ENCODE measurements around the gene PARP11.

PARP11 gene, protein sequence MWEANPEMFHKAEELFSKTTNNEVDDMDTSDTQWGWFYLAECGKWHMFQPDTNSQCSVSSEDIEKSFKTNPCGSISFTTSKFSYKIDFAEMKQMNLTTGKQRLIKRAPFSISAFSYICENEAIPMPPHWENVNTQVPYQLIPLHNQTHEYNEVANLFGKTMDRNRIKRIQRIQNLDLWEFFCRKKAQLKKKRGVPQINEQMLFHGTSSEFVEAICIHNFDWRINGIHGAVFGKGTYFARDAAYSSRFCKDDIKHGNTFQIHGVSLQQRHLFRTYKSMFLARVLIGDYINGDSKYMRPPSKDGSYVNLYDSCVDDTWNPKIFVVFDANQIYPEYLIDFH

DNA sequence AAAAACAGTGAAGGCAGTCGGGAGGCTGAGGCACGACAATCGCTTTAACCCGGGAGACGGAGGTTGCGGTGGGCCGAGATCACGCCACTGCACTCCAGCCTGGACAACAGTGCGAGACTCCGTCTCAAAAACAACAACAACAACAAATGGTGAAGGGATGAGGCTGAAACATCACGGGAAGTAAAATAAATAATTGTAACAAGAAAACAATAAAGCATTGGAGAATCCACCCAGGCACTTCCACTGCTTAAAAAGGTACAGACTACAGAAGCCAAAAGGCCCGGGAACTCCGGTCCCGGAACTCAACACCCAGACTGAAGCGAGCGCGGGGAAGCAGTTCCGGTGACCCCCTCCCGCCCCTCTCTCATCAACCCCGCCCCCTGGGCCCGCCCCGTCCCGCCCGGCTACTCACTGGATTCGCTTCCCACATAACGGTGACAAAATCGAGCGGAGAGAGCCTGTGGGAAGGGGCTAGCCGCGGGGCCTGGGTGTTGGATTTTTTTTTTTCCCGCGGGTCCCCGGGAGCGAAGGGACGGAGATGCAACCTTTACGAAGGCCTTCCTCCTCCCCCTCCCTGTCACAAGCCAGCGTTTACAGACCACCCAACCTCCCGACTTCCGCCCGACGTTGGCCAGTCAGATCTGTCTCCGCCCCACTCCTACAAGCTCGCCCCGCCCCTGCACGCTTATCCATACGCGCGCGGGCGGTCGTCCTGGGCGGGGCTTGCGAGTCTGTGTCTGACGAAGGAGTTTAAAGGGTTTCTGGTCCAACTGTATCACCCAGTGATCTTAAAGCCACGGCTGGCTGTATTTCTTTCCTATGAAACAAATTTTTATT is at the start of gene PARP11:
PARP11 (minus strand) TSS at position 600 of the 837 bp plus-strand sequence; CDS start at position 430, 170 bp downstream.
- DNase-seq (ENCODE audit: insufficient read length, low spot score) (peak; percentile 67), FAIRE-seq (no peak)
- TF ChIP-seq, protein P1, sequence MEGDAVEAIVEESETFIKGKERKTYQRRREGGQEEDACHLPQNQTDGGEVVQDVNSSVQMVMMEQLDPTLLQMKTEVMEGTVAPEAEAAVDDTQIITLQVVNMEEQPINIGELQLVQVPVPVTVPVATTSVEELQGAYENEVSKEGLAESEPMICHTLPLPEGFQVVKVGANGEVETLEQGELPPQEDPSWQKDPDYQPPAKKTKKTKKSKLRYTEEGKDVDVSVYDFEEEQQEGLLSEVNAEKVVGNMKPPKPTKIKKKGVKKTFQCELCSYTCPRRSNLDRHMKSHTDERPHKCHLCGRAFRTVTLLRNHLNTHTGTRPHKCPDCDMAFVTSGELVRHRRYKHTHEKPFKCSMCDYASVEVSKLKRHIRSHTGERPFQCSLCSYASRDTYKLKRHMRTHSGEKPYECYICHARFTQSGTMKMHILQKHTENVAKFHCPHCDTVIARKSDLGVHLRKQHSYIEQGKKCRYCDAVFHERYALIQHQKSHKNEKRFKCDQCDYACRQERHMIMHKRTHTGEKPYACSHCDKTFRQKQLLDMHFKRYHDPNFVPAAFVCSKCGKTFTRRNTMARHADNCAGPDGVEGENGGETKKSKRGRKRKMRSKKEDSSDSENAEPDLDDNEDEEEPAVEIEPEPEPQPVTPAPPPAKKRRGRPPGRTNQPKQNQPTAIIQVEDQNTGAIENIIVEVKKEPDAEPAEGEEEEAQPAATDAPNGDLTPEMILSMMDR (IDR thresholded peaks at IDR 0.05; ENCODE audit: insufficient read depth, missing control alignments), result no peak

DNA sequence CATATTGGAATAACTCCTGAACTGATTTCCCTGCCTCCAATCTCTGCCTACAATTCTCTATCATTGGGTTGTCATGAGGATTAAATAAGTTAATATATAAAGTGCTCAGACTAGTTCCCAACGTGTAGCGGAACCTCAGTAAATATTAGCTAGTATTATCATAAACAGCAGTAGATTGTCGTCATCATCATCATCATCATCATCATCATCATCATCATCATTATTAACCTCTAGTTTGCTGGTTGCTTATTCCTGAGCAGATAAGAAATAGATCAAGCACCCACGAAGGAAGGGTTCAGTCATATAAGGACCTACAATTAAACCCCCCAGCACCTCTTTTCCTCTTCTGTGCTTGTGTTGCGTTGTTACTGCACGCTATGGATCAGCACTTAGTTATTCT is 48.8 kb upstream of the PARP11 start:
- DNase-seq (ENCODE audit: insufficient read length, low spot score) (no peak), FAIRE-seq (no peak)
- TF ChIP-seq, protein P1 (IDR thresholded peaks at IDR 0.05; ENCODE audit: insufficient read depth, missing control alignments), result no peak

DNA sequence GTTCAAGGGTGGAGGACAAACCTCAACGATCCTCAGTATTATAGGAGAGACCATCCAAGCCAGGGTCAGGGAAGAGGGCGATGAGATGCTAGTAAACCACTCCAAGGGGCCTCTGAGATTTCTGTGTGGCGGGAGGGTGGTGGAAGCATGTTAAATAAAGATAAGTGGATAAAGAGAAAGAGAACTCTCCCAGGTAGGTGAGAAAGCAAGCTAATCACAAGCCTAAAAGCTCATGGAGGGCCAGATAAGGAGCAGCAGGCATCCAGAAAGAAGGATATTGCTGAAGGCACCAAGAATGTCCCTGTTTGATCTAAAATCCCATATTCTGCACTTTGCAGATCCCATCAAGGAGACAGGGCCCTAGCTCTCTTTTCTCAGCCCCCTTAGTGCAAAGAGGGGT is 48.3 kb upstream of the PARP11 start:
- DNase-seq (ENCODE audit: insufficient read length, low spot score) (no peak), FAIRE-seq (no peak)
- TF ChIP-seq, protein P1 (IDR thresholded peaks at IDR 0.05; ENCODE audit: insufficient read depth, missing control alignments), result no peak

DNA sequence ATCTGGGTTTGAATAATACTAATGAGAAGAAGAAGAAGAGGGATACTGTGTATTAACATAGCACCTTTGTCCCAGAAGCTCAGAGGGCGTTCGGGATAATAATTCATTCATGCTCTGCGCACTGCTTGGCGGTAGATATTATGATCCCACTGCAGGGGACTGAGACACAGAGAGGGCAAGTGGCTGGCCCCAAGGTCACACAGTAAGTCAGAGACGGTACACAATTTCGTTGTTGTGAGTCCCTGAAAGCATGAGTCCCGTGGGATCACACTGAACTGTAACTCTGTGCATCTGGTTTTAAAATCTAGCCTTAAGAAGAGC is 47.9 kb upstream of the PARP11 start:
- FAIRE-seq, result no peak
- DNase-seq (ENCODE audit: insufficient read length, low spot score), result no peak
- TF ChIP-seq, protein P1 (IDR thresholded peaks at IDR 0.05; ENCODE audit: insufficient read depth, missing control alignments), result no peak

DNA sequence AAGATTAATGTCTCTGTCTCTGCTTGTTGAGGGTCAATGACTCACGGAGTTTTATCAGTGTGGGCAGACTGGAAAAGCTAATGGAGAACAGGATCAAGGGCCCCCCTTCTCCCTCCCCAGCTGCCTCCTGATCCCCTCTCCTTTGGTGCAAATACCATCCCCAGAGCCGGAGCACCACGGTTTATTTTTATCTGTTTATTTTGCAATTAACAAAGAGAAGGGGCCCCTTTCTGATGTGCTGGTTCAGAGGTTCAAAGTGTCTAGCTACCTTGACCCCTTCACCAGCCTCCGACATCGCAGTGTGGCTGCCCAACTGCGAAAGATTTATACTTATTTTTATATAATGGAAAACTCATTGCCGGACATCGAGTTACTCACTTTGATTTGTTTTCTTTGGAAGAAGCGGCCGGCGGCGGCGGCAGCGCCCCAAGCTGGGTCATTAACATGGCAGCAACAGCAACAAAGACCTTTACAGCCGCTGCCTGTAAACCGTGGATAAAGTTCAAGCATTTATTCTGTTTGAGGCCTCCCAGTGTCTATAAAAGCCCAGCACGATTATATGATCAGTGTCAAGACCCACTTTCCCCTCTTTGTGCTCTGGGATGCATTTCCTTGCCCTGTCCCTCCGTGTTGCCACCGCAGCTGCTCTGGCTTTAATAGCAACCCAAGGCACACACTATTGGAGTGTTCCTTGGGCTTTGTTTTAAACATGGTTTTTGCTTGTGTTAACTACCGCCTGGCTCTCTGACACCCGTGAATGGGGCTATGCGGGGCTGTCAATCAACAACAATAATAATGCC is 47.4 kb upstream of the PARP11 start:
- DNase-seq (ENCODE audit: insufficient read length, low spot score) (no peak), FAIRE-seq (no peak)
- TF ChIP-seq, protein P1 (IDR thresholded peaks at IDR 0.05; ENCODE audit: insufficient read depth, missing control alignments), result no peak

DNA sequence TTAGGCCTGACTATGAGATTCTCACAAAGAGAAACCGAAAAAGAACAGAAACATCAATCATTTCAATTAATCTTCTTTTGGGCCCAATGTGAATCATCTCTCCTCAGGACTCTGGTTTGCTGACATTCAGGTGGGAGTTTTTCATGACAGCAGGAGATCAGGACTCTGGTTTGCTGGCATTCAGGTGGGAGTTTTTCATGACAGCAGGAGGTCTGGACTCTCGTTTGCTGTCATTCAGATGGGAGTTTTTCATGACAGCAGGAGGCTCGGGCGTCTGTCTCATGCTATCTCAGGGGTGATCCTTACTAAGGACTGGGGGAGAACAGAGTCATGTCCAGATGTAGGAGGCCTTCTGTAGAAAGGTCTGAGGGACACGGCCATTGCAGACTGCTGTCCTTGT is 40.1 kb upstream of the PARP11 start:
- TF ChIP-seq, protein P1 (IDR thresholded peaks at IDR 0.05; ENCODE audit: insufficient read depth, missing control alignments), result no peak
- FAIRE-seq (no peak), DNase-seq (ENCODE audit: insufficient read length, low spot score) (no peak)

All from D721Med (cell line).